Neutrophil (primary cell): ENCODE results near the gene ASIC5.

ENCODE experiments used
- H3K27ac ChIP-seq: fragments of 200-600 bp; sonication (generic); 2 replicates; pipeline ENCODE4 v1.5.1; 2016; ENCODE audit warnings: mild to moderate bottlenecking, moderate library complexity
- H3K27me3 ChIP-seq: fragments of 200-600 bp; sonication (generic); 2 replicates; pipeline ENCODE4 v1.6.0; 2016; ENCODE audit warnings: mild to moderate bottlenecking
- H3K36me3 ChIP-seq: fragments of 200-600 bp; sonication (generic); 2 replicates; pipeline ENCODE4 v1.5.1; 2017
- H3K4me1 ChIP-seq, 2 experiments: fragments of 200-600 bp in 1 of 2; sonication (generic) in 1 of 2; 1 replicate in 1 of 2; 2 replicates in 1 of 2; pipeline versions ENCODE4 v1.5.1 to v1.6.1; 2013 to 2016; ENCODE audit warnings: low read depth in 1 of 2, low read length in 1 of 2, mild to moderate bottlenecking in 1 of 2, moderate library complexity in 1 of 2; ENCODE audit not compliant: control insufficient read depth in 1 of 2, insufficient read depth in 1 of 2
- H3K4me3 ChIP-seq, 2 experiments: fragments of 200-600 bp in 1 of 2; sonication (generic) in 1 of 2; 1 replicate in 1 of 2; 2 replicates in 1 of 2; pipeline ENCODE4 v1.5.1; 2013 to 2016; ENCODE audit warnings: low read depth in 1 of 2, low read length in 1 of 2, mild to moderate bottlenecking in 1 of 2, moderate library complexity in 1 of 2
- H3K9me3 ChIP-seq: fragments of 200-600 bp; sonication (generic); 2 replicates; pipeline ENCODE4 v1.5.1; 2016
- CTCF ChIP-seq: fragments of 200-600 bp; sonication (generic); IDR thresholded peaks from 2 replicates; pipeline ENCODE4 v1.5.1; 2016; ENCODE audit warnings: antibody characterized with exemption

ASIC5 gene

GRCh38 chr4:155784637-155785036 is 81.4 kb downstream of the ASIC5 start:
- Histone ChIP-seq H3K4me3 (no peak overlapping the region), H3K27ac (no peak overlapping the region), H3K9me3 (no peaks in the 10 kb centered on the region), H3K27me3 (no peaks in the 10 kb centered on the region), H3K36me3 (no peaks in the 10 kb centered on the region), H3K4me1 (no peaks in the 10 kb centered on the region)
- no peak for TF ChIP-seq CTCF

- Histone ChIP-seq H3K4me3 (no peak overlapping the region), H3K9me3 (no peaks in the 10 kb centered on the region), H3K27ac (no peak overlapping the region), H3K27me3 (no peaks in the 10 kb centered on the region), H3K36me3 (no peaks in the 10 kb centered on the region), H3K4me1 (no peaks in the 10 kb centered on the region)
- TF ChIP-seq CTCF, result no peak
These were observed 84.7 kb downstream of the ASIC5 start for GRCh38 chr4:155781249-155781831.

GRCh38 chr4:155780775-155781174 is 85.3 kb downstream of the ASIC5 start:
- no peaks in the 10 kb centered on the region for H3K36me3 ChIP-seq
- H3K27me3 ChIP-seq, result no peaks in the 10 kb centered on the region
- H3K4me3 ChIP-seq, result no peak overlapping the region
- no peaks in the 10 kb centered on the region for H3K4me1 ChIP-seq
- no peak overlapping the region for H3K27ac ChIP-seq
- TF ChIP-seq CTCF, result no peak
- H3K9me3 ChIP-seq, result no peaks in the 10 kb centered on the region
